NB4 (cell line): Measurements from ENCODE around the gene USP20.

ENCODE experiments used
- POLR2A ChIP-seq: IDR thresholded peaks from 2 replicates; pipeline ENCODE4 v1.6.1; 2011; ENCODE audit warnings: mild to moderate bottlenecking; ENCODE audit not compliant: insufficient read length; ENCODE audit errors: extremely low read depth
- TF ChIP-seq, protein P1 (sequence below): IDR thresholded peaks from one replicate; pipeline ENCODE4 v1.5.1; 2012; ENCODE audit warnings: low read depth, low read length
- TF ChIP-seq, protein P2 (sequence below): IDR thresholded peaks from 2 replicates; pipeline ENCODE4 v1.6.1; 2011; ENCODE audit warnings: low read depth, low read length

DNA sequence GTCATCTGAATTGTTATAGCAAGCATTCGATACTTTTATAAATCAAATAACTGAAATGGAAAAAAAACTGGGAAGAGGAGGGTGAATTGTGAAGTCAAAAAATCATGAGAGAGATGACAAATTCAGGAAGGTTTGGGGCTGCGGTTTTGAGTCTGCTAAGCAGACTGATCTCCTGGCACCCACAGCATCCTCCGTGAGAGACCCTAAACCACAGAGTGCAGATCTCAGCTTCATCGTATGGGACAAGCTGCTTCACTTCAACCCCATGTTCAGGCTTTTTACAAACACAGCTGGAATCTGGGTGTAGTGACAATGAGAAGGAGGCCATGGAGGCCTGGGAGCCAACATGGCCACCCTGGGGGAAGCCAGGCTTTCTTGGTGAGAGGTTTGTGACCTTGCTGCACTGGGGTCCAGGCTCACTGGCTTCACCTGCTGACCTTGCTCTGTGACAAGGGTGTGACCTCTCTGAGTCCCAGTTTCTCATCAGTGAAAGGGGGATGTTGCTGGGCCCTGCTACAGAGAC is 19.4 kb downstream of the USP20 start:
- TF ChIP-seq POLR2A, result no peak
- TF ChIP-seq, protein P1, sequence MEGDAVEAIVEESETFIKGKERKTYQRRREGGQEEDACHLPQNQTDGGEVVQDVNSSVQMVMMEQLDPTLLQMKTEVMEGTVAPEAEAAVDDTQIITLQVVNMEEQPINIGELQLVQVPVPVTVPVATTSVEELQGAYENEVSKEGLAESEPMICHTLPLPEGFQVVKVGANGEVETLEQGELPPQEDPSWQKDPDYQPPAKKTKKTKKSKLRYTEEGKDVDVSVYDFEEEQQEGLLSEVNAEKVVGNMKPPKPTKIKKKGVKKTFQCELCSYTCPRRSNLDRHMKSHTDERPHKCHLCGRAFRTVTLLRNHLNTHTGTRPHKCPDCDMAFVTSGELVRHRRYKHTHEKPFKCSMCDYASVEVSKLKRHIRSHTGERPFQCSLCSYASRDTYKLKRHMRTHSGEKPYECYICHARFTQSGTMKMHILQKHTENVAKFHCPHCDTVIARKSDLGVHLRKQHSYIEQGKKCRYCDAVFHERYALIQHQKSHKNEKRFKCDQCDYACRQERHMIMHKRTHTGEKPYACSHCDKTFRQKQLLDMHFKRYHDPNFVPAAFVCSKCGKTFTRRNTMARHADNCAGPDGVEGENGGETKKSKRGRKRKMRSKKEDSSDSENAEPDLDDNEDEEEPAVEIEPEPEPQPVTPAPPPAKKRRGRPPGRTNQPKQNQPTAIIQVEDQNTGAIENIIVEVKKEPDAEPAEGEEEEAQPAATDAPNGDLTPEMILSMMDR, result no peak
- TF ChIP-seq, protein P2, sequence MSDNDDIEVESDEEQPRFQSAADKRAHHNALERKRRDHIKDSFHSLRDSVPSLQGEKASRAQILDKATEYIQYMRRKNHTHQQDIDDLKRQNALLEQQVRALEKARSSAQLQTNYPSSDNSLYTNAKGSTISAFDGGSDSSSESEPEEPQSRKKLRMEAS, result no peak
